Embryonic facial prominence (tissue), 1 donor: ENCODE results near the gene KCMF1.

ENCODE experiments used
- DNase-seq: peaks from one replicate; pipeline ENCODE4 v3.0.0-alpha.2; 2016; ENCODE audit errors: extremely low spot score

Gene KCMF1

DNA sequence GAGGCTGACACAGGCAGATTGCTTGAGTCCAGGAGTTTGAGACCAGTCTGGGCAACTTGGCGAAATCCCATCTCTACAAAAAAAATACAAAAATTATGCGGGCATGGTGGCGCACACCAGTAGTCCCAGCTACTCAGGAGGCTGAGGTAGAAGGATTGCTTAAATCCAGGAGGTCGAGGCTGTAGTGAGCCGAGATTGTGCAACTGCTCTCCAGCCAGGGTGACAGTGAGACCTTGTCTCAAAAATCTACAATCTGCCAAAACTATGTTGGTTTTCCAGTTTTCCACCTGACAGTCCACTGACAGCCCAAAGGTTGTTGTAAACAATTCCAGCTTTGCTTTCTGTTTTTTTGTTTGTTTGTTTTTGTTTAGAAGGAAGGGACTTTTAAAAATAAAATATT is 51.3 kb downstream of the KCMF1 start:
- no peak for DNase-seq

GRCh38 chr2:85024372-85025047 is 53.5 kb downstream of the KCMF1 start:
- no peak for DNase-seq

- DNase-seq = no peak
These were observed 61.7 kb downstream of the KCMF1 start for GRCh38 chr2:85032621-85033020.

DNA sequence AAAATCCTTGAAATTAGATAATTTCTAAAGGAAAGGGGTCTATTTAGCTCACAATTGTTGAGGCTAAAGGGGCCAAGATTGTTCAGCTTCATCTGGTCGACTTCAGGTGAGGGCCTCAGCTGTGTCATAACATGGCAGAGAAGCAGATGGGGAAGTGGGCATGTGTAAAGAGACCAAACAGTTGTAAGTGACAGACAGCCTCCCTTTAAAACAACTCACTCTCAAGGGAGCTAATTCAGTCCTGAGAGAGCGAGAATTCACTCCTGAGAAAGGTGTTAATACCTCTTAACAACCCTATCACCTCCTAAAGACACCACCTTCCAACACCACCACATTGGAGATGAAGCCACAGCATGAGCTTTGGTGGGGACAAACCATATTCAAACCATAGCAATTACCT is 62.4 kb downstream of the KCMF1 start:
- no peak for DNase-seq

GRCh38 chr2:85034158-85034557 is 63.2 kb downstream of the KCMF1 start:
- no peak for DNase-seq

GRCh38 chr2:85037622-85038021 is 66.7 kb downstream of the KCMF1 start:
- no peak for DNase-seq

DNA sequence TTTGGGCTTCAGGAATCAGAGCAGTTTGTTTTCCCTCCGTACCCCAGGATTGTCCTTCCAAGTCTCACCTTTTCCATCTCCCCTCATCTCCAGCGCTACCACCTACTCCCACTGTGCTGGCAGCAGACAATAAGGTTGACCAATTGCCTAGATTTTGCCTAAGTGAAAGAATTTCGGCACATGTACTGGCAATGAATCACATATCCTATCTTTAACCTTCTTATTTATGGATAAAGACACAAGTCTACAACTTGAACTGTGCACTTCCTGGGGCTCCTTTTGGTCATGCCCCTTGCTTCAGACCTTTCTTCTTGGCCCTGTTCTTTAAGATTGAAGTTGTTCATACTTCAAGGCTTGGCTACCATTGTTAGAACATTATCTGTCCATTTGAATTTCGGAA is 71.4 kb downstream of the KCMF1 start:
- no peak for DNase-seq

DNA sequence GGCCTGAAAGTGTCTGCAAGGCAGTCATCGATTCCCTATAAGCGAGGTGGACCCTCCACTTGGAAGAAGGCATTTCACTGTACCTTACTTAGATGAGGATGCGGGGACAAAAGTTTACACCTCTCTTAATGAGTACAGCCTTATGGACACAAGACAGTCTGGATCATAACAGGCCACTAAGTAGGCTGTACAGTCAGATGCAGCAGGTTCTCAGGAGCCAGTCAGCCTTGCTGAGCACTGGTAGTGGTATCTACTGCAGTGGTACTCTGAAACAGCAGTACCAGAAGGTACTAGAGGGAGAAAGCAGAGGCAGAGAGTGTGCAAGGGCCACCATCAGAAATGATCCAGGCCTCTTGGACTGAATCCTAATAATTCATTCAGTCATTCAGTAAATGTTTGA is 77.6 kb downstream of the KCMF1 start:
- DNase-seq = no peak

- DNase-seq = no peak
These were observed 78.3 kb downstream of the KCMF1 start for GRCh38 chr2:85049236-85049635.

GRCh38 chr2:85053802-85054201 is 82.8 kb downstream of the KCMF1 start:
- DNase-seq = no peak

GRCh38 chr2:85057226-85057962 is 86.4 kb downstream of the KCMF1 start:
- no peak for DNase-seq

DNA sequence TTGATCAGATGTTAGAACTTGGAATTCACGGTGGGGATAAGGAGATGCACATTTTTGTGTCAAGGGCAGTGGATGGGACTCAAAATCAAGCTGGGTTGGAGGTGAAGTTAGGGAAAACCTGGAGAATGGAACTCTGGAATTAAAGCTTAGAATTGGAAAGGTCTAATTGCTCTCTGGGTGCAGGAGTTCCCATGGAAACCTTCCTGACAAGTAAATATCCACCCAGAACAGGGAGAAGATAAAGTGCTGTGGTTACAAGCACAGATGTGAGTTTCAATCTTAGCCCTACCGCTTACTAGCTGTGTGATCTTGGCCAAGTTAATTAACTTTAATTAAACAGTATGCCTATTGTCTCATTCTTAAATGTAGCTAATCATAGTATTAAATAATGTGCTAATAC is 90.9 kb downstream of the KCMF1 start:
- no peak for DNase-seq

DNA sequence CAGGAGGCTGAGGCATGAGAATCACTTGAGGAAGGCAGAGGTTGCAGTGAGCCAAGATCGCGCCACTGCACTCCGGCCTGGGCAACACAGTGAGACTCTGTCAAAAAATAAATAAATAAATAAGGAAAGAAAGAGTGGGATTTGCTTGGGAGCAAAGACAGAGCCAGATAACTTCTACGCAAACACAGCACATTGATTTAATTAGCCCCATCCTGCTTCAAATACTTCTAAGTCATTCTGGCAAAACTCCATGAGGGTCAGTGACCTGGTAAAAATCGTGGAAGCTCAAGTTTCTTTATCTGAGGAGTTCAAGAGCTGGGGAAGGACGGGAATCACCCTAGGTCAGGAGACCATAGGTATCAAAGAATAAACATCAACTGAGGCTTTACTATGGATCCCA is 91.6 kb downstream of the KCMF1 start:
- DNase-seq = no peak

GRCh38 chr2:85063981-85064599 is 93.1 kb downstream of the KCMF1 start:
- DNase-seq = no peak

DNA sequence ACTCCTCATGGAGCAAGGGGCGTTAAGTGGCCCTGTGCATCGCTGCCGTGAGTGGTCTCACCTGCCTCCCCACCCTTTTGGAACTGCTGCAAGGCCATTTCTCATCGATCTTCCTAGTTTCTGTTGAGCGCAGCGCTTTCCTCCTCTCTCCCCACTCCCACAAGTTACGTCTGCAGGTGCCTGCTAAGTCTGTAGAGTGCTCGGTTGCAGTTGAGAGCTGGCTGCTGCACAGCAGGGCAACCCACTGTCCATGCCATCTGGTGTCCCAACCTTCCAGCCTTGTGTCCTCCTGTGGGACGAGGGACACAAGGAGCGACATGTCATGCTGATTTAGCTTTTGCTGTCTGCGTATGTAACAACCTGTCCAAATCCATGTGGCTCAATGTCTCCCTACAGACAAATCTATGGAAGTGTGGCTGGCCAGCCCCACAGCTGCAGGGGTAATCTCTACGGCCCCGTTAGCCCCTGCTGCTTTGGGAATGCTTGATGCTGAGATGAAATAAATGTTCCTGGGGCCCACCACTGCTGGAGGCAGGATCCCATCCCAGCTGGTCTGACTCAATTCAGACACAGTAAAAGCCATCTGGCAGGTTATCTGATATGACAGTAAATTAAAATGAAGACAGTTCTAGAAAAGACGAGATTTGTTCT is 94.1 kb downstream of the KCMF1 start:
- DNase-seq = no peak

- no peak for DNase-seq
These were observed 95.2 kb downstream of the KCMF1 start for GRCh38 chr2:85066006-85066740.

DNA sequence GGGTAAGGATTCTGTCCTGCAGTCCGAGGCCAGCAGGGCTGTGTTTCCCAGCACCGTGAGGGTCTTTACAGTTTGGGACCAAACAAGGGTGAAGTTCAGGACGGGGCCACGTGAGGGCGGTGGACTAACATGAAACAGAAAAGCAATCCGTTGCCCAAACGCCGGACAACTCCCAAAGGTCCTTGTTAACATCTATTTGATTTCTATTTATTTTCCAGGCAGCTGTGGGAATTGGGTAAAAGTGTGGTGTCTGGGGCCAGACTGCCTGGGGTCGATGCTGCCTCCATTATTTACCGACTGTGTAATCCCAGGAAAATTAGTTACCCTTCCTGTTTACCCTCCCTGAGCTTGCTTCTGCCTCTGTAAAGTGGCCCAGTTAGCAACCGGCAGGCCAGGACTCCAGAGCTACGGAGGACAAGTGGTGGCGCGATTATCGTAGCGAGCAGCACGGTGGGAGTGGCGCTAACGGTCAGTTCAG is 96.0 kb downstream of the KCMF1 start:
- peak; percentile 35 for DNase-seq

GRCh38 chr2:85071096-85071495 is 100.1 kb downstream of the KCMF1 start:
- no peak for DNase-seq

DNA sequence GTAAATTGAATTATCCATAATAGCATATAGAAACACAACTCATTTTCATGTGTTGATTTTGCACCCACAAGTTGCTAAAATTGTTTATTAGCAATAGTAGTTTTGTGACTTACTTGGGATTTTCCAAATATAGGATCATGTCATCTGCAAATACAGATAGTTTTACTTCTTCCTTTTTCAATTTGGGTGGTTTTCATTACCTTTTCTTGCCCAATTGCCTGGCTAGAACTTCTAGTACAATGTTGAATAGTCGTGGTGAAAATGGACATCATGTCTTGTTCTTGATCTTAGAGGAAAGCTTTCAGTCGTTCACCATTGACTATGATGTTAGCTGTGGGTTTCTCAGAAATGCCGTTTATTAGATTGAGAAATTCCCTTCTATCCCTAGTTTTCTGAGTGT is 102.1 kb downstream of the KCMF1 start:
- DNase-seq = no peak

GRCh38 chr2:85076618-85077274 is 105.8 kb downstream of the KCMF1 start:
- DNase-seq = no peak

GRCh38 chr2:85077859-85078419 is 107.0 kb downstream of the KCMF1 start:
- no peak for DNase-seq
